ENCODE measurements around the gene LMOD2. TPM values are rescaled to one million over a fixed set of nuclear protein-coding genes. Genes with fewer than 3 reads are reported as not detected.

Gene LMOD2
- total and polyA plus RNA-seq, 10 of the 15 experiments (the other 5 are each of a cell fraction or from before 2014, with no cell fraction given), result not detected

- Histone ChIP-seq H2AFZ (ENCODE audit: control insufficient read depth, low read depth, low read length) (no peak overlapping the region), H3K9me3 (replicated peaks; ENCODE audit: control insufficient read depth, insufficient read depth, low read length) (no peaks in the 10 kb centered on the region), H3K4me1 (ENCODE audit: control insufficient read depth, insufficient read depth, low read length) (no peaks in the 10 kb centered on the region), H3K4me2 (ENCODE audit: control insufficient read depth, insufficient read depth) (no peak overlapping the region), H3K79me2 (ENCODE audit: control insufficient read depth, insufficient read depth, low read length) (no peaks in the 10 kb centered on the region), H3K9ac (ENCODE audit: control insufficient read depth, insufficient read depth, low read length) (no peak overlapping the region), H3K27me3 (replicated peaks in 1 of 2; ENCODE audit: control insufficient read depth in 2 of 2, insufficient read depth in 2 of 2, low read length in 1 of 2) (no peaks in the 10 kb centered on the region), H4K20me1 (ENCODE audit: control insufficient read depth, insufficient read depth) (no peaks in the 10 kb centered on the region), H3K27ac (ENCODE audit: control insufficient read depth, insufficient read depth) (no peak overlapping the region), H3K4me3 (no peak overlapping the region), H3K36me3 (ENCODE audit: control insufficient read depth in 2 of 2, insufficient read depth in 2 of 2, low read length in 1 of 2) (no peaks in the 10 kb centered on the region; a peak in 1 of 4 replicates)
- no peak for DNase-seq (ENCODE audit: low read depth, low spot score)
- TF ChIP-seq TCF12 (IDR thresholded peaks at IDR 0.05; ENCODE audit: low read depth, low read length) (no peak), FOS (IDR thresholded peaks at IDR 0.05; ENCODE audit: borderline replicate concordance, extremely low read depth, insufficient read length) (no peak), MEF2B (IDR thresholded peaks at IDR 0.05; ENCODE audit: partially characterized antibody, poor library complexity, severe bottlenecking) (no peak), CBX5 (IDR thresholded peaks at IDR 0.05; ENCODE audit: low read depth) (no peak), ATF7 (IDR thresholded peaks at IDR 0.05; ENCODE audit: low read depth) (no peak), KDM1A (IDR thresholded peaks at IDR 0.05; ENCODE audit: borderline replicate concordance) (no peak), ELK1 (IDR thresholded peaks at IDR 0.05; ENCODE audit: low read depth, low read length) (no peak), WRNIP1 (IDR thresholded peaks at IDR 0.05; ENCODE audit: borderline replicate concordance, low read depth, low read length) (no peak), ZBTB4 (CRISPR knock-in tag; IDR thresholded peaks at IDR 0.05) (no peak), ZNF384 (IDR thresholded peaks at IDR 0.05; ENCODE audit: borderline replicate concordance, low read depth, low read length) (no peak), ZBTB33 (IDR thresholded peaks at IDR 0.05) (no peak), LARP7 (IDR thresholded peaks at IDR 0.05) (no peak), YBX1 (IDR thresholded peaks at IDR 0.05) (no peak), ZSCAN29 (IDR thresholded peaks at IDR 0.05) (no peak)
- ChIA-PET CTCF (interaction anchor here (1.0 kb wide), 1 partner anchor 9 kb away, joined by 3 read pairs; no protein-coding TSS in a partner anchor), SMC1A (ENCODE audit: uncharacterized antibody, unreplicated experiment) (interaction anchor here (1.8 kb wide), 1 partner anchor 193 kb away, joined by 6 read pairs; no protein-coding TSS in a partner anchor), RAD21 (ENCODE audit: unreplicated experiment) (no interaction called here), POLR2A (no interaction called here)
- intact Hi-C loops (cut with micrococcal nuclease; ENCODE audit: unreplicated experiment) (no loop called here), in situ Hi-C loops (cut with MboI) (no loop called here)
- FAIRE-seq, result no peak
- ATAC-seq, result no peak
- no TSS peak for BruUV-seq (replicated peaks)
- WGBS (ENCODE audit: insufficient coverage, insufficient replicate concordance, low lambda C conversion rate, missing lambda C conversion rate), result 97% methylated on average over 2 of the region's 2 CpGs
Measured at GRCh38 chr7:123677061-123677715, 21.5 kb downstream of the LMOD2 start.

Data from GM12878 (cell line).